ENCODE data around the gene TRPV3. TPM values are rescaled to one million over a fixed set of nuclear protein-coding genes. Genes with fewer than 3 reads are reported as not detected.

TRPV3 gene
- total RNA-seq, 4 donors from 2014 or later, result 5.0 to 39.1 (median 16.5) TPM

DNA sequence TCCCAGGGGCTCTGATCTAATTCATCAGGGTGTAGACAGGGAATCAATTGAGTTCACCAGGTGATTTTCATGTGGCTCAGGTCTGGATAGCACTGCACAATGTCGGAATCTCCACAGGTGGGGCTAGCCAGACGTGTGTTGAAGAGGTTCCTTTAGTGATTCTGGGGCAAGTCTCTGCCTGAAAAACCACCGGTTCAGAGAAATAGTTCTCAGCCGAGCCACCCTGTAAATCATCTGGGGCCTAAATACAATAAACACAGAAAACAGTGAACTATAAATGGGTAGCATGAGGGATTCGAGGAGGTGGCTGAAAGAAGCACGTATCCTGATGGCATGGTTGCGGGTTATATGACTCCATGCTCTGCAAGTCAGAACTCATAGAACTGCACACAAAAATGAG is 60.5 kb downstream of the TRPV3 start:
- Histone ChIP-seq H3K27me3 (no peaks in the 10 kb centered on the region), H3K36me3 (no peaks in the 10 kb centered on the region), H3K4me3 (no peak overlapping the region), H3K4me1 (no peaks in the 10 kb centered on the region), H3K27ac (no peak overlapping the region), H3K9me3 (no peaks in the 10 kb centered on the region)
- DNase-seq, result no peak
- no peak for TF ChIP-seq CTCF (IDR thresholded peaks at IDR 0.05)
- no peak for TF ChIP-seq POLR2A (IDR thresholded peaks at IDR 0.05)

GRCh38 chr17:3485481-3486068 is 72.0 kb downstream of the TRPV3 start:
- TF ChIP-seq CTCF (IDR thresholded peaks at IDR 0.05), result no peak
- no peak for TF ChIP-seq POLR2A (IDR thresholded peaks at IDR 0.05)
- Histone ChIP-seq H3K27me3 (no peaks in the 10 kb centered on the region), H3K4me1 (no peaks in the 10 kb centered on the region), H3K9me3 (no peaks in the 10 kb centered on the region), H3K4me3 (no peak overlapping the region), H3K27ac (no peak overlapping the region), H3K36me3 (peaks cover 0 to 5% (median 0%) of the 10 kb centered on the region in 3 donors)
- no peak for DNase-seq

GRCh38 chr17:3482852-3483251 is 74.8 kb downstream of the TRPV3 start:
- DNase-seq, result no peak
- Histone ChIP-seq H3K36me3 (no peaks in the 10 kb centered on the region), H3K9me3 (no peaks in the 10 kb centered on the region), H3K27me3 (no peaks in the 10 kb centered on the region), H3K4me1 (no peaks in the 10 kb centered on the region), H3K27ac (no peak overlapping the region), H3K4me3 (no peak overlapping the region)
- TF ChIP-seq CTCF (IDR thresholded peaks at IDR 0.05), result no peak
- no peak for TF ChIP-seq POLR2A (IDR thresholded peaks at IDR 0.05)

- no peak for DNase-seq
- Histone ChIP-seq H3K9me3 (no peaks in the 10 kb centered on the region), H3K36me3 (no peaks in the 10 kb centered on the region), H3K27me3 (no peaks in the 10 kb centered on the region), H3K27ac (no peak overlapping the region), H3K4me1 (peaks cover 0 to 6% (median 1%) of the 10 kb centered on the region in 4 donors), H3K4me3 (no peak overlapping the region)
- TF ChIP-seq POLR2A (IDR thresholded peaks at IDR 0.05), result no peak
- TF ChIP-seq CTCF (IDR thresholded peaks at IDR 0.05), result no peak
These were observed 77.6 kb downstream of the TRPV3 start for GRCh38 chr17:3479988-3480387.

GRCh38 chr17:3475812-3476610 is 81.6 kb downstream of the TRPV3 start, which contains the start of gene ASPA:
TSS of gene ASPA (plus strand) at chr17:3475997. CDS start at chr17:3476160, 163 bp downstream.
- Histone ChIP-seq H3K9me3 (no peaks in the 10 kb centered on the region), H3K36me3 (no peaks in the 10 kb centered on the region), H3K27ac (peak within 1 kb of the TSS; percentile 27 to 86 (median 78)), H3K4me3 (peak within 1 kb of the TSS in 3 of 4 donors; percentile 30 to 58 (median 39)), H3K27me3 (no peaks in the 10 kb centered on the region), H3K4me1 (peaks cover 0 to 12% (median 2%) of the 10 kb centered on the region in 4 donors)
- TF ChIP-seq POLR2A (IDR thresholded peaks at IDR 0.05) (no peak), CTCF (IDR thresholded peaks at IDR 0.05) (no peak)
- no peak for DNase-seq

Data from Peyer's patch (tissue), 4 donors.